Measurements from ENCODE around the gene LRRC8A. TPM values are rescaled to one million over a fixed set of nuclear protein-coding genes. Genes with fewer than 3 reads are reported as not detected.
A peak's percentile ranks its signal among the peaks of the same experiment; 100 is the strongest.

The LRRC8A gene
- total and polyA plus RNA-seq, 2 of the 8 experiments (the other 6 are each of a cell fraction or from before 2014, with no cell fraction given): 103 to 111 TPM

DNA sequence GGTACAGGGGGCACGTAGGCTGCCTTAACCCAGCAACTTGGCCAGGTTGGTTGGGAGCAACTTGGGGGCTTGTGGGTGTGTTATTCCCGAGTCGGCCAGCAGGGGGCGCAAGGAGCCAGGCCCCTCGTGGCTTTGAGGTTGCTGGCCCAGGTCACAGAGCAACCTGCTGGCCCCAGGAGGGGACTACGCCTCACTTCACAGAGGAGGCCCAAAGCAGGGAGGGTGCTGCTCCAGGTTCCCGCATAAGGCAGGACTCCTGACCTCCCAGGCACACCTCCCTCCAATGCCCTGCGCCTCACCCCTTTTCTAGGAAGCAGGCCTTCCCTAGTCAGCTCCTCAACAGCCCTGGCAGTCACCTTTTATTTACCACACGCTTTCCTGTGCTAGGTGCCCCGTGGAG is 18.3 kb upstream of the LRRC8A start:
- no peak overlapping the region for H3K18ac ChIP-seq (ENCODE audit: extremely low read depth, low read length)
- ChIA-PET POLR2A (ENCODE audit: partially characterized antibody) (no interaction called here), CTCF (ENCODE audit: partially characterized antibody) (interaction anchor here (0.7 to 8.8 kb wide), 12 partner anchors 10 to 74 kb away, joined by 3 to 139 read pairs (median 4); partner anchors contain the start of genes KYAT1, LRRC8A and PHYHD1)
- no peaks in the 10 kb centered on the region for H3K27me3 ChIP-seq (replicated peaks in 1 of 4; ENCODE audit: control insufficient read depth in 3 of 4, extremely low read depth in 1 of 4, insufficient read depth in 3 of 4, low read length in 3 of 4)
- no peak overlapping the region; the same call in 1 of the 2 replicates for H3K27ac ChIP-seq (ENCODE audit: low read depth, low read length)
- H3K9ac ChIP-seq (replicated peaks in 1 of 4; ENCODE audit: extremely low read depth in 1 of 4, low read depth in 3 of 4, low read length in 3 of 4): no peak overlapping the region
- no peak overlapping the region for H3K56ac ChIP-seq (replicated peaks; ENCODE audit: insufficient read length, low read depth, low read length)
- H3K23me2 ChIP-seq (ENCODE audit: low read depth, low read length): no peaks in the 10 kb centered on the region
- peaks cover 0 to 5% of the 10 kb centered on the region in 2 experiments; a peak in 1 of 4 replicates for H3K79me2 ChIP-seq (ENCODE audit: control insufficient read depth in 1 of 2, insufficient read depth in 2 of 2, low read length in 2 of 2)
- no peak overlapping the region for H2BK15ac ChIP-seq (ENCODE audit: low read length)
- no peak overlapping the region for H4K8ac ChIP-seq (ENCODE audit: extremely low read depth, insufficient read depth, low read length)
- peaks cover 0 to 5% (median 2%) of the 10 kb centered on the region in 4 experiments; a peak in 4 of 7 replicates for H3K4me1 ChIP-seq (replicated peaks in 1 of 4; ENCODE audit: control insufficient read depth in 3 of 4, insufficient read depth in 4 of 4, low read length in 3 of 4)
- WGBS, 2 experiments (ENCODE audit: extremely low coverage in 1 of 2, insufficient coverage in 1 of 2, insufficient read length in 1 of 2, insufficient replicate concordance in 2 of 2, low coverage in 1 of 2, low lambda C conversion rate in 2 of 2, missing lambda C conversion rate in 1 of 2): 28% methylated on average over 9 of the region's 10 CpGs; no CpG with 5 or more reads in 1 of the 2 experiments
- no peak overlapping the region for H4K91ac ChIP-seq (replicated peaks; ENCODE audit: insufficient read length, low read length)
- peaks cover 8% of the 10 kb centered on the region; the same call in 1 of the 2 replicates for H3K79me1 ChIP-seq (ENCODE audit: low read depth, low read length)
- no peak overlapping the region for H3K4ac ChIP-seq (replicated peaks; ENCODE audit: insufficient read length, low read depth, low read length)
- H3K9me3 ChIP-seq (ENCODE audit: insufficient read depth in 2 of 2, low read depth in 1 of 2, low read length in 1 of 2): no peaks in the 10 kb centered on the region
- no peak overlapping the region for H2AFZ ChIP-seq (ENCODE audit: low read length)
- DNase-seq (ENCODE audit: low read depth in 1 of 2, low spot score in 2 of 2) (peak; percentile 87 to 99), FAIRE-seq (no peak)
- no peak overlapping the region for H3K14ac ChIP-seq (ENCODE audit: insufficient read length)
- no peak overlapping the region for H2BK20ac ChIP-seq (ENCODE audit: low read length)
- H2BK12ac ChIP-seq (ENCODE audit: low read depth, low read length): no peak overlapping the region
- no peak overlapping the region for H3K4me3 ChIP-seq (ENCODE audit: extremely low read depth in 1 of 4, insufficient read depth in 2 of 4, low read depth in 3 of 4, low read length in 4 of 4)
- peak overlapping the region; percentile 1; the same call in 1 of the 2 replicates for H2BK5ac ChIP-seq (ENCODE audit: low read depth, low read length)
- no peak overlapping the region for H3K23ac ChIP-seq (ENCODE audit: insufficient read length)
- H4K20me1 ChIP-seq (replicated peaks in 1 of 2; ENCODE audit: control insufficient read depth in 1 of 2, insufficient read depth in 2 of 2, low read length in 2 of 2): peaks cover 0 to 2% of the 10 kb centered on the region in 2 experiments
- 0 out of 4 replicates have a peak overlapping the region, but pooled peaks of 1 of the 2 experiments have one; percentile 22 for H3K4me2 ChIP-seq (ENCODE audit: insufficient read depth in 1 of 2, low read depth in 2 of 2, low read length in 2 of 2)
- H2BK120ac ChIP-seq (replicated peaks; ENCODE audit: low read depth, low read length): no peak overlapping the region
- no peak overlapping the region for H2AK5ac ChIP-seq (ENCODE audit: low read depth, low read length)
- H4K5ac ChIP-seq (ENCODE audit: insufficient read length, low read depth, low read length): no peak overlapping the region
- H3K36me3 ChIP-seq (ENCODE audit: control insufficient read depth in 2 of 4, insufficient read depth in 4 of 4, low read length in 3 of 4): no peaks in the 10 kb centered on the region
- TF ChIP-seq HDAC2 (IDR thresholded peaks at IDR 0.05; ENCODE audit: borderline replicate concordance in 1 of 2, low read depth in 2 of 2, low read length in 2 of 2) (no peak; a peak in 1 of 4 replicates), RNF2 (IDR thresholded peaks at IDR 0.05; ENCODE audit: borderline replicate concordance, low read depth, low read length, missing control alignments, poor library complexity, severe bottlenecking) (no peak), POLR2AphosphoS5 (IDR thresholded peaks at IDR 0.05; ENCODE audit: low read depth, low read length) (no peak), CBX5 (IDR thresholded peaks at IDR 0.05; ENCODE audit: low read depth, low read length) (no peak), KDM4A (IDR thresholded peaks at IDR 0.05; ENCODE audit: low read depth, low read length, severe bottlenecking) (no peak), ZNF274 (IDR thresholded peaks at IDR 0.05; ENCODE audit: borderline replicate concordance, extremely low read depth, low read length) (no peak), SRF (IDR thresholded peaks at IDR 0.05; ENCODE audit: low read depth, low read length) (no peak), CBX8 (IDR thresholded peaks at IDR 0.05; ENCODE audit: borderline replicate concordance, low read depth, low read length) (no peak), JUND (IDR thresholded peaks at IDR 0.05; ENCODE audit: low read length) (0 out of 2 replicates have a peak, but pooled peaks have one; percentile 25), RXRA (IDR thresholded peaks at IDR 0.05; ENCODE audit: insufficient read depth, low read depth, low read length) (no peak), GTF2F1 (IDR thresholded peaks at IDR 0.05; ENCODE audit: borderline replicate concordance, low read depth, low read length) (peak; percentile 36; the same call in 1 of the 2 replicates)
